Stimulated activated CD4-positive, alpha-beta T cell treated with anti-CD3 and anti-CD28 coated beads, Interleukin-15, amount 100 ng/mL, for 48 hours (primary cell): ENCODE measurements around the gene SHB.

Source experiments
- DNase-seq, 2 donors: peaks; one replicate each; pipeline ENCODE4 v3.0.0-alpha.2; 2020; ENCODE audit warnings: low read depth in 2 of 2

SHB gene

GRCh38 chr9:38088006-38088925 lies 19.2 kb upstream of the SHB start:
- DNase-seq = peak; percentile 41 to 62

DNA sequence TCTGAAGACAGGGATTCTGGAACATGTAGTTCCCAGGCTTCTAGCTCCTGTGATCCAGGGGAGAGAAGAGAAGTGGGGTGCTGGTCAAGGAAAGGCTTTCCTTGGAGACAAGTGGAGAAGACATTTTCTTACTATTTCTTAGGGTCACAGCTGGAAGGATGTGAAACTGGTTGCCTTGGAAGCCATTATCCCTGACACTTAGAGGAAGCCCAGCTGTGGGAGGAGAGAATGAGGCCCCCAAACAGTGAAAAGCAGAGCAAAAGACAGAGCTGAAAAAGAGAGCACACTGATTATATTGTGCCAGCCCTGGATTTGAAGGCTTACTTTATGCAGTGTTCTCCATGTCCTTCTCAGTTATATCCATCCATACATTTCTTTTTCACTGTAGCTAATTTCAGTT lies 17.5 kb upstream of the SHB start:
- DNase-seq = no peak

- no peak for DNase-seq
These were observed 16.3 kb upstream of the SHB start for GRCh38 chr9:38085308-38085707.

- no peak for DNase-seq
These were observed 15.5 kb upstream of the SHB start for GRCh38 chr9:38084556-38084880.

- DNase-seq = no peak
These were observed 15.0 kb upstream of the SHB start for GRCh38 chr9:38083858-38084555.

DNA sequence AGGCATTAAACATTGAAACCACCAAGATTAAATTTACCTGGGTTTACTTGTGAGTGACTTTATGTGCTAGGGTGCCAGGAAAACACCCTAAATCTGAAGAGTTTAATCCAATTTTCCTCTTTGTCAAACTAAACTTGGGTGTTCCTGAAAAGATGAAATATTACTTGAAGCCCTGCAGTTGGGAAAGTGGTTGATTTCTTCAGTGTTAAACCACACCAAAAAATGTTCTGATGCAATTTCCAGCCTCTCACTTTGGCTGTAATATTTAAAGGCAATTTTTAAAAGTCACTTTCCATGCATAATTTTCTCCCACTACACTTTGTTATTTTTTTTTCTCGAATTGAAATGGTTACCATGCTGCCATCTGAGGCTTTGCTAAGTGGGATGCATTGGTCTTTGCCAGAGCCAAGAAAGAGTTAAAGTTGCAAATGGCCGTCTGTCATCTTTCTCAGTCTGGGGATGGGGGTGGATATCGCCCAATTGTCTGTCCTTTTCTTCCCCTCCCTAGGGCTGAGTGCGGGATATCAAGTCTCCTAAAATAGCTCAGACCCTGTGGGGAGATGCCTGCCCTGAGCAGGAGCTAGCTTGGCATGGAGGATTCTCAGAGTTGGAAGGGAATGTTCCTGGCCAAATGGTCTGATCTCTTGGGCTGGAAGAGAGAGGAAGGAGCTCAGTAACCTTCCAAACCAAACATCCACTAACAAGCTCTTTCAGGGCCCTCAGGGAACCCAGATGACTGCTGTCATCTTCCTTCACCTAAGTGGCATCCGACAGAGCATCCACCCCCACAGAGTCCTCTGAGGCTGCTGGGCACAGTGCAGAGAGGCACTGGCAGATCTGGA lies 13.6 kb upstream of the SHB start:
- no peak for DNase-seq

DNA sequence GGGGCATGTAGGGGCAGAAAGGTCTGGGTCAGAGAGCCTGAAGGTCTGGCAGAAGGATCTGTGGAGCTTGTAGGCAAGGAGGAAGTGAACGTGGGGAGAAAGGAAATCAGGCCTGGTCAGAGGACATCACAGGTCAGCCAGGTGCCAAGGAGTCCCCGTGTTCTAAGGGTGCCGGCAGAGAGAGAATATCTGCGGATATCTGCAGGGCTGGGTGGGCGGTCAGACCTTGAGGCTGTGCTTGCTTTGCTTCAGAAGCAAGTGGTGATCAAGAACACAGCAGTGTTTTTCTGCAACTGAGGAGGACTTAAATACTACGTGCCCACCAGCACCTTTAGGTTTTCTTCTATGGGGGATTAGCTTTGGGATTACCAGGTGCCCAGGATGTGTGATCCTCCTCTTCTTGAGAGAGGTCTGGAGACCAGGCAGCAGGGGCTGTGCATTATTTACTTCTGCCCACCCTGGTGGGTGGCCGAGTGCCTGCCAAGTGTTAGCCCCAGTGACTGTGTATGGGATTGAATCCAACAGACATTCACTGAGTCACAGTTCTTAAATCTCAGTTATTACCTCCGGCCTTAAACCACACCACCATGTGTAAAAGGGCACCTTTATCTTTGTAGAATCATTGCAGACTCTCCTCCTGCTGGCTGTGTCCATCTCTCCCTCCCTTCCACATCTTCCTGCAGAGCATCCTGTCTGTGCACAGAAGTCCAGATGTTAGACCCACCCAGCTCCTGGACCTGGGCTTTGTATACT lies 12.5 kb upstream of the SHB start:
- DNase-seq = no peak

GRCh38 chr9:38079461-38080031 lies 10.5 kb upstream of the SHB start:
- DNase-seq = no peak

- DNase-seq = no peak
These were observed 6.2 kb upstream of the SHB start for GRCh38 chr9:38075272-38075671.

DNA sequence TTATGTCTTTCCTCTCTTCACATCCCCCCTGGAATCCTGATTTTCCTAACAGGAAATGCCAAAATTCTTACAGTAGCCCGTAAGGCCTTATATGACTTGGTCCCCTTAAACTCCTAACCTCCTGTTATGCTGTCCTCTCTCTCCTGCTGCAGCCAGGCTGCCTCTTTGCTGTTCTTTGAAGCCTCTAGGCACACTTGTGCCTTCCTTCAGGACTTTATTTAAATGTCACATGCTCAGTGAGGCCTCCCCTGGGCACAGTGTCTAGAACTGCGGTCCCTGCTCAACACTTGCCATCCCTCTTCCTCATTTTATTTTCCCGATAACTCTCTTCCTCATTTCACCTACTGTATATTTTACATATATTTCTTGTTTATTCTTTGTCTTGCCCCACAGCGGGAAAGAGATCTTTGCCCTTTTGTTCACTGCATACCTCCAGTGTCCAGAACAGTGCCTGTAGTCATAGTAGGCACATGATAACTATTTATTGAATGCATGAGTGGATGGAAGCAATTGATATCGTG lies 5.5 kb upstream of the SHB start:
- DNase-seq = no peak

- no peak for DNase-seq
These were observed 4.9 kb upstream of the SHB start for GRCh38 chr9:38073882-38074281.

DNA sequence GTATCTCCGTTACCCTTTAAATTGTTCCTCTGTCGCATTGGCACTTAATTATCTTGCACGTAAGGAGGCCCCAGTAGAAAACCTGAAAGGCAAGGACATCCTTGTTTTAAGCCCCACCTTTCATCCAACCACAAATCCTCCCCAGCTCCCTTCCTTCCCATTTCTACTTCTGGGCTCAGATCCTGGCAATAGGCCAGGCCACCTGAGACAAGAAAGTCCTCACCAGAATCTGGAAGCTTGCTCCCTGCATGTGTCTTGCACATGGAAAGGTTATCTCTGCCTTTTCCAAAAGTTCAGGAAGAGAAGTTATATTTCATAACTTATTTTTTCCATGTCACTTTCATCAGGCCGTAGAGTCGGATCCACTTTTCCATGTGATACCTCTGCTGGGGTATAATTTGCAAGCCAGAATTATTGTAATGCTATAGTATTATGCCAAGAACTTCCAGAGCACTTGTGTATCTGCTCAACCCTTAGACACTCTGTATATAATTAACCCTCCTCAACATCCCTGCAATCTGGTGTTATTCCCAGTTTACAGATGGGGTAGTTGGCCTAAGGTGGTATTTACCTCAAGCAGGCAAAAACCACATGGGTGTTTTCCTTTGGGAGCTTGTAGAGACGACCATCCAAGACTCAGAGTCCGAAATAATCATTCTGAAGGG lies 2.6 kb upstream of the SHB start:
- DNase-seq = no peak

- no peak for DNase-seq
These were observed 957 bp downstream of the SHB start for GRCh38 chr9:38067859-38068681.

DNA sequence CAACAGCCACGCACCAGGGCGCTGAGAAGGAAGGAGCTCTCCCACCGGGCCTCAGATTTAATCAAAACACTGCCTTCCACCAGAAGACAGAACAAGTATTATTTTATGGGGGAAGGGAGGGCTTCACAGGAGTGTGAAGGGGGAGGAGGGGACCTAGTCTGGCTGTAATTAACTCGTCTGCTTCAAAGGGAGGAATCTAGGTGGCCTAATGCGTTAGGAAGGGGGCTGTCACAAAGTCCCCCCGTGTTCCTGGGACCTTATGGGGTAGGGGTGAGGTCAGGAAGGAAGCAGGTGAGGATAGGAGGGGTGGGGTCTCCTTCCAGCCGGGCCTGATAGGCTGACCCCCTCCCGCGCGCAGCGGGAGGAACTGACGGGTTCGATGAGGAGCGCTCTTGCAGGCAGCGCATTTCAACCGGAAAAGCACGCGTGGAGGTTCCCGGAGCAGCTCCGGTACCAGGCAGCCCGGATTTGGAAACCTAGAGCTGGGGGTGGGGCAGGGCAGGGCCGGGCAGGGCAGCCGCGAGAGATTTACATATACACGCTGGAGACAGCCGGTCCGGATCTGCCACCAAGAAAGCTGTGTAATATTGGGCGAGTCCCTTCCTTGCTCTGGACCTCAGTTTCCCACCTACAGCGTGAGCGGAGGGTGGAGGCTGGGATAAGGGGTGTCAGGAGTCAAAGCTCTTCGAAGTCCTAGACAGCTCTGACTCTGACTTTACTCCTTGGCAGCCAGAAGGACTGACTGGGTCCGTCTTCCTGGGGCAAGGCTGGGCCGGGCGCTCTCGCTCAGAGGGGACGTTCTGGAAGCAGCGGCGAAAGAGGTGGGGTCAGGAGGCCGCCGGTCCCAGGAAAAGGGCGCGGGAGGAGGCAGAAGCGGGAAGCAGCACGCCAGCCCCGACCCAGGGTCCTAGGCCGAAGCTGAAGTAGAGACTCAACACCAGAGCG lies 1.8 kb downstream of the SHB start:
- no peak for DNase-seq

GRCh38 chr9:38066197-38066913 lies 2.7 kb downstream of the SHB start:
- DNase-seq = no peak

GRCh38 chr9:38065369-38066075 lies 3.5 kb downstream of the SHB start:
- no peak for DNase-seq

- no peak for DNase-seq
These were observed 4.1 kb downstream of the SHB start for GRCh38 chr9:38064842-38065368.
